K562 (cell line): ENCODE data around the gene EPC2. TPM values are rescaled to one million over a fixed set of nuclear protein-coding genes. Genes with fewer than 3 reads are reported as not detected.

Experiments
- ARID4B ChIP-seq: sonication (generic); formaldehyde crosslinking; IDR thresholded peaks from 2 replicates; pipeline ENCODE4 v1.8.0; 2022; ENCODE audit warnings: mild to moderate bottlenecking, missing genetic modification reagents
- MEIS2 ChIP-seq: fragments of 450-650 bp; IDR thresholded peaks from 2 replicates; pipeline ENCODE4 v1.6.1; 2014; ENCODE audit warnings: mild to moderate bottlenecking; ENCODE audit not compliant: partially characterized antibody
- NR3C1 ChIP-seq: sonication (generic); formaldehyde crosslinking; IDR thresholded peaks from 2 replicates; pipeline ENCODE4 v1.8.1; 2022; ENCODE audit warnings: missing genetic modification reagents
- PTTG1 ChIP-seq: fragments of 450-650 bp; IDR thresholded peaks from 2 replicates; pipeline ENCODE4 v1.6.1; 2016; ENCODE audit warnings: low read depth, mild to moderate bottlenecking, missing genetic modification characterization, missing compliant biosample characterization
- SRSF1 ChIP-seq: fragments of 200-400 bp; formaldehyde crosslinking; IDR thresholded peaks from 2 replicates; pipeline ENCODE4 v1.6.1; 2017; ENCODE audit warnings: mild to moderate bottlenecking, low read depth, low read length, moderate library complexity
- STAG1 ChIP-seq: sonication (generic); formaldehyde crosslinking; IDR thresholded peaks from 2 replicates; pipeline ENCODE4 v1.5.0; 2020; ENCODE audit warnings: missing genetic modification reagents, borderline replicate concordance
- polyA plus RNA-seq, 8 experiments: library from polyadenylated mRNA; depleted of rRNA in 4 of 8; stranded (reverse) in 5 of 8; unstranded in 3 of 8; fragments of >200 nt; fragmentation: Nextera tagmentation in 2 of 8; fragmentation: Illumina TruSeq in 1 of 8; extraction: Ambion mirVana in 2 of 8; extraction: Trizol in 1 of 8; gene quantifications; 2 replicates each; pipeline versions ENCODE4 v1.2.1 to v1.2.3, GENCODE V29; 2011 to 2014; ENCODE audit warnings: inconsistent platforms in 1 of 8, missing spikeins in 1 of 8
- total RNA-seq, 7 experiments: library from RNA; depleted of rRNA in 6 of 7; stranded (reverse); fragments of >200 nt in 6 of 7; fragmentation: Illumina TruSeq in 2 of 7; extraction: Trizol in 2 of 7; gene quantifications; 2 replicates each; pipeline versions ENCODE4 v1.2.1 to v1.2.3, GENCODE V29; 2011 to 2021; ENCODE audit warnings: low replicate concordance in 1 of 7
- TF ChIP-seq, protein P1 (sequence below): sonication (generic); formaldehyde crosslinking; IDR thresholded peaks from 2 replicates; pipeline ENCODE4 v1.8.0; 2022; ENCODE audit warnings: mild to moderate bottlenecking, missing genetic modification reagents
- TF ChIP-seq, protein P2 (sequence below), 2 experiments: fragments of 450-650 bp in 1 of 2; sonication (generic) in 1 of 2; formaldehyde crosslinking; conservative IDR thresholded peaks; 2 replicates each; pipeline versions ENCODE4 v1.4.0 to v1.8.1; 2020 to 2022; ENCODE audit warnings: mild to moderate bottlenecking in 1 of 2, missing genetic modification reagents in 1 of 2

Gene EPC2
- total and polyA plus RNA-seq, 9 of the 15 experiments (the other 6 are each of a cell fraction or from before 2014, with no cell fraction given), result 7.0 to 35.8 (median 29.1) TPM

DNA sequence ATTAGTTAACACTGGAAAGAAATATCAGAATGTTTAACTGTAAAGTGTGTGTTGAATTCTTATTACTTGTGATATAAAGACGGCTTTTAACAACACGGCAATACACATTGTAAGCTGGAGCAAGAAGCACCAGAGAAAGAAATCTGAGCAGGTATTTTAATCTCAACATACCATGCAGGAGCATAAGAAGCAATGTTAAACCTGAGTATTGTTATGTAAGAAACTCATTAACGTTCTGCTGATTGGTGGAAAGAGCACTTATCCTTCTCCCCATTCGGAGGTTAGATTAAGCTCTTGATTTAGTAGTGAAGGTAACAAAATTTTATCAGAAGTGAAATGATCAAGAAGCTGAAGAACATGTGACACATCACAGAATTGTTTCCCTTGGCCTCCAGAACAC is 107.4 kb downstream of the EPC2 start (continued):
- TF ChIP-seq ARID4B (CRISPR knock-in tag) (no peak), STAG1 (CRISPR knock-in tag) (no peak), PTTG1 (tag) (no peak), SRSF1 (no peak), NR3C1 (no peak), MEIS2 (no peak)
- TF ChIP-seq, protein P1, sequence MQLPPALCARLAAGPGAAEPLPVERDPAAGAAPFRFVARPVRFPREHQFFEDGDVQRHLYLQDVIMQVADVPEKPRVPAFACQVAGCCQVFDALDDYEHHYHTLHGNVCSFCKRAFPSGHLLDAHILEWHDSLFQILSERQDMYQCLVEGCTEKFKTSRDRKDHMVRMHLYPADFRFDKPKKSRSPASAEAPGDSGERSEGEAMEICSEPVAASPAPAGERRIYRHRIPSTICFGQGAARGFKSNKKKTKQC (CRISPR knock-in tag), result no peak
- TF ChIP-seq, protein P2, sequence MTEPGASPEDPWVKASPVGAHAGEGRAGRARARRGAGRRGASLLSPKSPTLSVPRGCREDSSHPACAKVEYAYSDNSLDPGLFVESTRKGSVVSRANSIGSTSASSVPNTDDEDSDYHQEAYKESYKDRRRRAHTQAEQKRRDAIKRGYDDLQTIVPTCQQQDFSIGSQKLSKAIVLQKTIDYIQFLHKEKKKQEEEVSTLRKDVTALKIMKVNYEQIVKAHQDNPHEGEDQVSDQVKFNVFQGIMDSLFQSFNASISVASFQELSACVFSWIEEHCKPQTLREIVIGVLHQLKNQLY (CRISPR knock-in tag; conservative IDR thresholded peaks at IDR 0.05), result no peak
- TF ChIP-seq, all 486 proteins: peak for 0
